ENCODE measurements around the gene CHD2.

DNA sequence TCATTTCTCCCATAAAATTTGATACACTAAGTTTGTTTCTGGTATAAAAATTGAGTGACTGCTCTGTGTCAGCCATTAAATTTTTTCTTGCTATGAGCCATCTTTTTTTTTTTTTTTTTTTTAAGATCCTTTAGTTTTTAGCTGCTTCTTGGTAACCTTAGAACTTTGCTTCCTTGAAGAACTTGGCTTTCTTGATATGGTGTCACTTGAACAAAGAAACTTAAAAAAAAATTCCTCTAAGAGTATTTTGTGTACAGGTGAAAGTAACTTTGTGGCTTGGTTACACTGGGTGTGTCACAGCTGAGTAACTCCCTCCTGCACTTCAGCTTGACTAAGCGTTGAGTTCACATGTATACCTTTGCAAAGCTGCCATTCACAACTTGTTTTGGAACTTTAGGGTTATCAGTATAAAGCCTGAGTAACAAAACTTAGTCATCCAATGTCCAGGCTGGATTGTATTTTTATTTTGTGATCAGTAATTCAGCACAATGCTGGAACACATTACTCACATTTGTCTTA, 6.5 kb downstream of the CHD2 start:
- TF ChIP-seq ZNF274 (IDR thresholded peaks at IDR 0.05; ENCODE audit: low read depth, low read length) (no peak), SUZ12 (IDR thresholded peaks at IDR 0.05; ENCODE audit: extremely low read depth, insufficient read depth, insufficient read length) (no peak), YY1 (IDR thresholded peaks at IDR 0.05; ENCODE audit: insufficient read depth, insufficient read length) (no peak)

Measured in NT2/D1 (cell line).